Suprapubic skin (tissue), 4 donors: ENCODE results near the gene TMEM212. TPM values are rescaled to one million over a fixed set of nuclear protein-coding genes. Genes with fewer than 3 reads are reported as not detected.

ENCODE experiments used
- DNase-seq, 2 donors: peaks; one replicate each; pipeline ENCODE4 v3.0.0-alpha.2; 2019; ENCODE audit warnings: low spot score in 2 of 2
- H3K27ac ChIP-seq: fragments of 200-600 bp; sonication (generic); one replicate; pipeline ENCODE4 v1.5.1; 2019
- H3K27me3 ChIP-seq: fragments of 200-600 bp; sonication (generic); one replicate; pipeline ENCODE4 v1.5.1; 2019
- H3K36me3 ChIP-seq: fragments of 200-600 bp; sonication (generic); one replicate; pipeline ENCODE4 v1.5.1; 2019
- H3K4me1 ChIP-seq: fragments of 200-600 bp; sonication (generic); one replicate; pipeline ENCODE4 v1.5.1; 2019
- H3K4me3 ChIP-seq: fragments of 200-600 bp; sonication (generic); one replicate; pipeline ENCODE4 v1.5.1; 2019; ENCODE audit warnings: mild to moderate bottlenecking
- H3K9me3 ChIP-seq: fragments of 200-600 bp; sonication (generic); one replicate; pipeline ENCODE4 v1.5.1; 2019
- EP300 ChIP-seq: sonication (generic); formaldehyde crosslinking; IDR thresholded peaks from one replicate; pipeline ENCODE4 v1.6.1; 2017; ENCODE audit warnings: antibody characterized with exemption
- POLR2A ChIP-seq, 2 donors: fragments of 450-650 bp; IDR thresholded peaks; one replicate each; pipeline ENCODE4 v1.6.1; 2017; ENCODE audit warnings: antibody characterized with exemption in 2 of 2, mild to moderate bottlenecking in 2 of 2, moderate library complexity in 2 of 2
- POLR2AphosphoS5 ChIP-seq, 3 donors: sonication (generic); formaldehyde crosslinking; IDR thresholded peaks; one replicate each; pipeline ENCODE4 v1.6.1; 2017; ENCODE audit warnings: antibody characterized with exemption in 3 of 3
- whole genome bisulfite sequencing: methylation state at CpG from one replicate; pipeline ENCODE4 v1.1.5; 2018; 5-methylcytosine and 5-hydroxymethylcytosine counted together
- total RNA-seq, 4 donors: library from RNA; depleted of rRNA; stranded (reverse); fragments of >200 nt; gene quantifications; one replicate each; pipeline ENCODE4 v1.1.0, GENCODE V29; 2016
- TF ChIP-seq, protein P1 (sequence below), 2 donors: fragments of 200-600 bp in 1 of 2; fragments of 450-650 bp in 1 of 2; sonication (generic) in 1 of 2; IDR thresholded peaks; one replicate each; pipeline ENCODE4 v1.5.1; 2016 to 2019; ENCODE audit warnings: antibody characterized with exemption in 2 of 2, mild to moderate bottlenecking in 1 of 2, moderate library complexity in 1 of 2

Gene TMEM212
- total RNA-seq, 4 donors from 2014 or later: not detected

DNA sequence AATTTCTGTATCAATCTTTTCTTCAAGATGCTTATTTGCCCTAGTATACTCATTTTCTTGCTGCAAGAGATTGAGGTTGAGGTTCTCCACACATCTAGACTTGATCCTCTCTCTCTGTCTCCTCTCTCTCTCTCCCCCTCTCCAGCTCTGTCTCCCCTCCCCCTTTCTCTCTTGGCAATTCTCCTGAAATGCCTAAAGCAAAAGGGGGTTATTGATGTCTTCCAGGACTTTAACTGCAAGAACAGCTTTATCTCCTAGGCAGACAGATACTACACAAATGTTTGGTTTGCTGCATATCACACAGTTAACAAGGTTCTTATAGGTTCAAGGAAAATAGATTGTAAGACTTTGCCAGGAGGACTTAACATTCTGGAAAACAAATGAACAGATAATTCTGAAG, 52.1 kb downstream of the TMEM212 start:
- no peaks in the 10 kb centered on the region for H3K4me1 ChIP-seq
- H3K27me3 ChIP-seq: no peaks in the 10 kb centered on the region
- no peak for DNase-seq
- H3K36me3 ChIP-seq: no peaks in the 10 kb centered on the region
- no peak overlapping the region for H3K27ac ChIP-seq
- H3K9me3 ChIP-seq: no peaks in the 10 kb centered on the region
- H3K4me3 ChIP-seq: no peak overlapping the region
- TF ChIP-seq POLR2AphosphoS5 (IDR thresholded peaks at IDR 0.05): no peak

DNA sequence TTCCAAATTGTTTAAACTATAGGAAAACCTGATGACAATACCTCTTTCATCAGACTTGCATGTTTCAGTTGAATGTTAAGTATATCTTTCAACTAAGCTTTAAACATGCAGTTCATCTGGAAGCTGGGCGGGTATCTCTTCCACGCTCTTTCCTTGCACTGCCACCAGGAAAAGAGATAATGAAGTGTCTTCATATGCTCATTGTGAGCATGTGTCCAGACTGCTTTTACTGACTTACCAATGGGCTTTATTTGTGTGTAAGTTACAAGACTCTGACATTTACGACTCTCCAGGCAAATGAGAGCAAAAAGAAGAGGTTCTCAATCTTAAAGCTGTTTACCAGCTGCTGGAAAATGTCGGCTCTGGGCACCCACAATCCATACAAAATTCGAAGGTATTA, 52.8 kb downstream of the TMEM212 start:
- Histone ChIP-seq H3K27ac (no peak overlapping the region), H3K27me3 (no peaks in the 10 kb centered on the region), H3K4me1 (no peaks in the 10 kb centered on the region), H3K36me3 (no peaks in the 10 kb centered on the region), H3K4me3 (no peak overlapping the region), H3K9me3 (no peaks in the 10 kb centered on the region)
- TF ChIP-seq POLR2A (IDR thresholded peaks at IDR 0.05) (no peak), POLR2AphosphoS5 (IDR thresholded peaks at IDR 0.05) (no peak)
- TF ChIP-seq, protein P1, sequence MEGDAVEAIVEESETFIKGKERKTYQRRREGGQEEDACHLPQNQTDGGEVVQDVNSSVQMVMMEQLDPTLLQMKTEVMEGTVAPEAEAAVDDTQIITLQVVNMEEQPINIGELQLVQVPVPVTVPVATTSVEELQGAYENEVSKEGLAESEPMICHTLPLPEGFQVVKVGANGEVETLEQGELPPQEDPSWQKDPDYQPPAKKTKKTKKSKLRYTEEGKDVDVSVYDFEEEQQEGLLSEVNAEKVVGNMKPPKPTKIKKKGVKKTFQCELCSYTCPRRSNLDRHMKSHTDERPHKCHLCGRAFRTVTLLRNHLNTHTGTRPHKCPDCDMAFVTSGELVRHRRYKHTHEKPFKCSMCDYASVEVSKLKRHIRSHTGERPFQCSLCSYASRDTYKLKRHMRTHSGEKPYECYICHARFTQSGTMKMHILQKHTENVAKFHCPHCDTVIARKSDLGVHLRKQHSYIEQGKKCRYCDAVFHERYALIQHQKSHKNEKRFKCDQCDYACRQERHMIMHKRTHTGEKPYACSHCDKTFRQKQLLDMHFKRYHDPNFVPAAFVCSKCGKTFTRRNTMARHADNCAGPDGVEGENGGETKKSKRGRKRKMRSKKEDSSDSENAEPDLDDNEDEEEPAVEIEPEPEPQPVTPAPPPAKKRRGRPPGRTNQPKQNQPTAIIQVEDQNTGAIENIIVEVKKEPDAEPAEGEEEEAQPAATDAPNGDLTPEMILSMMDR (IDR thresholded peaks at IDR 0.05): no peak
- WGBS: 79% methylated on average over 5 of the region's 5 CpGs
- no peak for DNase-seq

DNA sequence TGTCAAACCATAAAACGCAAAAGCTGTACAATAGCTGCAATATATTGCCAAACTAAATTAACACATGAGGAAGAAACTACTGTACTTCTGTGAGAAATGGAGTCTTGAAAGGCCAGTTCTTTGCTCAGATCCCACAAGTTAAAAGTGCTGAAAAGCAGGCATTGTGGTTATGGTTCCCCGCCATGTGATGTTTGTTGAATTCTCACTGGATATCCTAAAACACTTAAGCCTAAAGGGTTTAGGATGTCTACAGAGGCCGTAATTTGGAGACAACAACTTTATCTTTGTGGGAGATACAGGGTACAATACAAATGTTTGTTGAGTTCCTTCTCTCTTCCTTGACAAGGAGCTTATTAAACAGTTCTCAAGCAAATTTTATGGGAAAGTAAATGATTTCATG, 53.2 kb downstream of the TMEM212 start:
- Histone ChIP-seq H3K27ac (no peak overlapping the region), H3K4me3 (no peak overlapping the region), H3K27me3 (no peaks in the 10 kb centered on the region), H3K4me1 (no peaks in the 10 kb centered on the region), H3K9me3 (no peaks in the 10 kb centered on the region), H3K36me3 (no peaks in the 10 kb centered on the region)
- DNase-seq: no peak
- 84% methylated on average over 3 of the region's 3 CpGs for WGBS
- no peak for TF ChIP-seq EP300
- no peak for TF ChIP-seq POLR2AphosphoS5 (IDR thresholded peaks at IDR 0.05)
- no peak for TF ChIP-seq POLR2A (IDR thresholded peaks at IDR 0.05)
- TF ChIP-seq, protein P1 (IDR thresholded peaks at IDR 0.05): no peak

DNA sequence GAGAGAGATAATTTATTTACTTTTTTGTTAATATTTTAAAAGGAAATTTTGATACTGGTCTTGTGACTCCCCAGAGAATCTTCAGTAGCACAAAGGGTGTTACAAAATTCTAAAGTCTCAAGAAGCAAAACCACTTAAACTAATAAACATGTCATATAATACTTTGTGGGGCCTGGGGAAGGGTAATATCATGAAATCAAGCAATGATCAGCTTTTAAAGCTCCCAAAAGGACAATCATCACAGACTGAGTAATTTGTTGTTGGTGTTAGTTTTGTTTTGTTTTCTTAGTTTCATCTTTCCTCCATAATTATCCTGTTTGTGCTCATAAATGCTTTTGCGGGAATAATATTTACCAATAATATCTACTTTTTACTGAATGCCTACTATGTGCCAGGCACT, 55.0 kb downstream of the TMEM212 start:
- Histone ChIP-seq H3K27ac (no peak overlapping the region), H3K4me1 (no peaks in the 10 kb centered on the region), H3K27me3 (no peaks in the 10 kb centered on the region), H3K36me3 (no peaks in the 10 kb centered on the region), H3K9me3 (no peaks in the 10 kb centered on the region), H3K4me3 (no peak overlapping the region)
- DNase-seq: no peak
- 78% methylated on average over 1 of the region's 1 CpG for WGBS
- TF ChIP-seq EP300 (no peak), POLR2AphosphoS5 (IDR thresholded peaks at IDR 0.05) (no peak), POLR2A (IDR thresholded peaks at IDR 0.05) (no peak)
- TF ChIP-seq, protein P1 (IDR thresholded peaks at IDR 0.05): no peak

DNA sequence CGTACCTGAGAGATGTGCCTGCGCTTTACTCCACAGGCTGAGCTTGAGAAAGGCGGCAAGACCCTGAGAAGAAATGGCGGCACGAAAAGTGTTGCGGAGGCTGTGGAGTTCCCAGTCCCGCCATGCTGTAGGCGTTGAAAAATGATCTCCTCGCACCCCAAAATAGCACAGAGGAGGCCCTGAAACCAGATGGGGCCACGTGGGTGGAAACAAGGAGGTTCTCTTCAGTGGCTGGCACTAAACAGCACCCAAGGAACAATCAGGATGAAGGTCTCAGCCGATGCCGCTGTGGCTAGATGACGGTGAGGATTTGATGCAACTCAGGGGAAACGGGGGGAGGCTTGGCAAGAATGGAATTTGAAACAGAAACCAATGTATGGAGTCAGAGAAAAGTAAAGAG, 57.3 kb downstream of the TMEM212 start:
- no peak overlapping the region for H3K27ac ChIP-seq
- TF ChIP-seq, protein P1 (IDR thresholded peaks at IDR 0.05): no peak
- TF ChIP-seq POLR2AphosphoS5 (IDR thresholded peaks at IDR 0.05) (no peak), EP300 (no peak), POLR2A (IDR thresholded peaks at IDR 0.05) (no peak)
- no peaks in the 10 kb centered on the region for H3K4me1 ChIP-seq
- no peaks in the 10 kb centered on the region for H3K9me3 ChIP-seq
- no peaks in the 10 kb centered on the region for H3K36me3 ChIP-seq
- no peaks in the 10 kb centered on the region for H3K27me3 ChIP-seq
- H3K4me3 ChIP-seq: no peak overlapping the region
- no peak for DNase-seq
- 89% methylated on average over 14 of the region's 14 CpGs for WGBS

DNA sequence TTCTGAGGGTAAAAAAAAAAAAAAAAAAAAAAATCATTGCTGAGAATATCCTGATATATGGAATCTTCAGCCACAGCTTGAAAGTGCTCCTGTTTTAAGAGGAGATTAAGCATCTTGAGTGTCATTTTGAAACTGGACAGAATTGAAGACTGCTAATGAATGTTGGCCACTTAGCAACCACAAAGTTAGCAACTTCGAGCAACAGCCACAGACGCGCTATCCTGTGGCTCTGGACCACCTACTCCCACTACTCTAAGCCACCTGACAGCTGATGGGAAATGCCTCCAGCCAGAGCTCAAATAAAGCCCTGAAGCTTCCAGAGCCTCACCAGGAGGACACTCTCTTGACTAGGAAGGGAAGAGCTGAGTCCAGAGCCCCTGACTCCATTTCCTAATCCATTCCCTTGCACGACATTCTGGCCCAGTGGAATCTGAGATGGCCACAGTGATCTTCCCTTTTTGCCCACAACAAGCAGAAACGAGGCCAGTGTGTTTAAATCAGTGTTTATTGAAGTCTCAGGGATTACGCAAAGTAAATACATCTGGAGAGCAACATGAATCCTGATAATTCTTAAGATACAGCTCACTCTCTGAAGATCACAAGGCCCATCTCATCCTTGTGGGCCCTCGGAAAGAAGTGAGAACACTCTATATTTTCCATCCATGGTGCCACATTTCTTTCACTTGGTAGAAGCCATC, 58.6 kb downstream of the TMEM212 start:
- Histone ChIP-seq H3K27ac (no peak overlapping the region), H3K27me3 (no peaks in the 10 kb centered on the region), H3K4me1 (no peaks in the 10 kb centered on the region), H3K4me3 (no peak overlapping the region), H3K36me3 (no peaks in the 10 kb centered on the region), H3K9me3 (no peaks in the 10 kb centered on the region)
- no peak for TF ChIP-seq EP300
- TF ChIP-seq, protein P1 (IDR thresholded peaks at IDR 0.05): no peak
- no peak for TF ChIP-seq POLR2AphosphoS5 (IDR thresholded peaks at IDR 0.05)
- TF ChIP-seq POLR2A (IDR thresholded peaks at IDR 0.05): no peak
- 87% methylated on average over 7 of the region's 7 CpGs for WGBS
- no peak for DNase-seq
